C4-2B (cell line): ENCODE measurements around the gene PP2D1.
"Not testable (repeated sequence)": the region's sequence is repeated elsewhere in the genome, so short reads cannot be mapped to it uniquely, and the experiment has no call there.

Source experiments
- H3K27ac ChIP-seq: fragments of 450-650 bp; 2 replicates; pipeline ENCODE4 v1.5.1; 2017
- ZFX ChIP-seq: fragments of 450-650 bp; IDR thresholded peaks from 2 replicates; pipeline ENCODE4 v1.6.1; 2017
- TF ChIP-seq, protein P1 (sequence below): fragments of 450-650 bp; conservative IDR thresholded peaks from 2 replicates; pipeline ENCODE4 v1.5.1; 2017; ENCODE audit warnings: mild to moderate bottlenecking

Gene PP2D1

DNA sequence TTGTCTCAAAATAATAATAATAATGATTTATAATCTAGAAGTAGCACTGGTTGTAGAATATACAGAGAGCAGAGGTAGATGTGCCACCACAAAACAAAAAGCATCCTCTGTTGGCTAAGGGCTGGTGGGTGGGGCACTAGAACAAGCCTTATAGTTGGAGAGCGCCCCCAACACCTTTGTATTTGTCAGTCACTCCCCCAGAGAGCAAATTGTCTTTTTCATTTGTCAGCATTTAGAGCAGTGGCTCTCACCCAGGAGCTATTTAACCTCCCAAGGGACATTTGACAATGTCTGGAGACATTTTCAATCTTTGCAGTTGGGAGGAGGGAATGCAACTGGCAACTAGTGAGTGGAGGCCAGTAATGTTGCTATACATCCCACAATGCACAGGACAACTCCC, 34.5 kb upstream of the PP2D1 start:
- H3K27ac ChIP-seq = no peak overlapping the region
- no peak for TF ChIP-seq ZFX
- TF ChIP-seq, protein P1, sequence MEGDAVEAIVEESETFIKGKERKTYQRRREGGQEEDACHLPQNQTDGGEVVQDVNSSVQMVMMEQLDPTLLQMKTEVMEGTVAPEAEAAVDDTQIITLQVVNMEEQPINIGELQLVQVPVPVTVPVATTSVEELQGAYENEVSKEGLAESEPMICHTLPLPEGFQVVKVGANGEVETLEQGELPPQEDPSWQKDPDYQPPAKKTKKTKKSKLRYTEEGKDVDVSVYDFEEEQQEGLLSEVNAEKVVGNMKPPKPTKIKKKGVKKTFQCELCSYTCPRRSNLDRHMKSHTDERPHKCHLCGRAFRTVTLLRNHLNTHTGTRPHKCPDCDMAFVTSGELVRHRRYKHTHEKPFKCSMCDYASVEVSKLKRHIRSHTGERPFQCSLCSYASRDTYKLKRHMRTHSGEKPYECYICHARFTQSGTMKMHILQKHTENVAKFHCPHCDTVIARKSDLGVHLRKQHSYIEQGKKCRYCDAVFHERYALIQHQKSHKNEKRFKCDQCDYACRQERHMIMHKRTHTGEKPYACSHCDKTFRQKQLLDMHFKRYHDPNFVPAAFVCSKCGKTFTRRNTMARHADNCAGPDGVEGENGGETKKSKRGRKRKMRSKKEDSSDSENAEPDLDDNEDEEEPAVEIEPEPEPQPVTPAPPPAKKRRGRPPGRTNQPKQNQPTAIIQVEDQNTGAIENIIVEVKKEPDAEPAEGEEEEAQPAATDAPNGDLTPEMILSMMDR = no peak

DNA sequence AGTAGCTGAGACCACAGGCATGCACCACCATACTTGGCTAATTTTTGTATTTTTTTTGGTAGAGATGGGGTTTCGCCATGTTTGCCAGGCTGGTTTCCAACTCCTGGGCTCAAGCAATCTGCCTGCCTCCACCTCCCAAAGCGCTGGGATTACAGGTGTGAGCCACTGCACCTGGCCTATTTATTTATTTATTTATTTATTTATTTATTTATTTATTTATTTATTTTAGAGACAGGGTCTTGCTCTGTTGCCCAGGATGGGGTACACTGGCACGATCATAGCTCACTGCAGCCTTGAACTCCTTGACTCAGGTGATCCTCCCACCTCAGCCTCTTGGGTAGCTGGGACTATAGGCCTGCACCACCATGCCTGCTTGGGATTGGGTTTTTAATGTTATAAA, 33.1 kb upstream of the PP2D1 start:
- not testable (repeated sequence) for H3K27ac ChIP-seq

DNA sequence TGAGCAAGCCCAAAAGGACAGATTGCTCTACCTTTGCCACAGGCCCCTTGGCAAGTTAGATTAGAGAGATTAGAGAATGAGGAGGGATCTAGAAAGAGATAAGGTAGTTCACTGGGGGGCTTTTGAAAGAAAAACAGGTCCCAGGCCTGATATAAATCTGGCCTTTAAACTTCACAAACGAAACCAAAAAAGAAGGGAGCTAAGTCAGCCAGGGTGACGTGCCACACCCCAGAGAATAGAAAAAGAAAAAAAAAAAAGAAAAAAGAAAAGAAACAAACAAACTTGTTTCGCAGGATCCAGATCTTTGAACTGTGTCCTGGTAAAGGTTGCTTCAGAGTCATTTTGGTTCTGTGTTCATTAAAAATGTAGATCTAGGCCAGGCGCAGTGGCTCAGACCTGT, 31.8 kb upstream of the PP2D1 start:
- no peak overlapping the region for H3K27ac ChIP-seq
- TF ChIP-seq, protein P1 = no peak
- no peak for TF ChIP-seq ZFX

DNA sequence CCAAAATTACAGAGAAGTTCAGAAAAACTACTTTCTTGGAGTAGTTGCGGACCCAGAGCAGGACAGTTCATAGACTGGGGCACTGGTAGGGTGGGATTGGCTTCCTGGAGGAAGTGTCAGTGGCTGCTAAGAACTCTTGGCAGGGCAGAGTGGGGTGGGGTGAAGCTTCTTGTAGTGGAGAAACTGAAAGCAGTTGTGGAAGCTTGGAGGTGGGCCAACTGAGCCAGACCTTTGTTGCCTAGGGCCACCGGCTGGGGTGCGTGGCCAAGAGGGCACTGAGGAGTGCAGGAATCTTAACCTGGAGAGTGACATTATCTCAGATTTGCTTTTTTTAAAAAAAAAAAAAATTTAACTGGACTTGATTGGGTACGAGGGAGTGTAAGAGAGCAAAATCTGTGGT, 31.3 kb upstream of the PP2D1 start:
- no peak for TF ChIP-seq ZFX
- TF ChIP-seq, protein P1 = no peak
- no peak overlapping the region for H3K27ac ChIP-seq

DNA sequence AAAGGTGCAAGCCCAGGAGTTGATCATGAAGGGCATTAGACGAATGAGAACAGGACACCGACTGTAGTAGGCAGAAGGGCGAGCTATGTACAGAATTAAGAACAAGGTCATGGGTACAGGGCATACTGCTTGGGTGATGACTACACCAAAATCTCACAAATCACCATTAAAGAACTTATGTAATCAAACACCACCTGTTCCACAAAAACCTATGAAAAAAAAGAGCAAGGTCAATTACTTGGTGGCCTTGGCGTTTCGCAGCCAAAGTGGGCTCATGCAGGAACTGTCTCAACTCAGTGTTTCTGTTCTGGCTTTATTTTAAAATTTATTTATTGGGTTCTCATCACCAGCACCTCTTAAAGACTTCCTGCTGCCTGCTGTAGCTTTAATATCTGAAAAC, 30.3 kb upstream of the PP2D1 start:
- TF ChIP-seq ZFX = no peak
- TF ChIP-seq, protein P1 = no peak
- H3K27ac ChIP-seq = no peak overlapping the region

DNA sequence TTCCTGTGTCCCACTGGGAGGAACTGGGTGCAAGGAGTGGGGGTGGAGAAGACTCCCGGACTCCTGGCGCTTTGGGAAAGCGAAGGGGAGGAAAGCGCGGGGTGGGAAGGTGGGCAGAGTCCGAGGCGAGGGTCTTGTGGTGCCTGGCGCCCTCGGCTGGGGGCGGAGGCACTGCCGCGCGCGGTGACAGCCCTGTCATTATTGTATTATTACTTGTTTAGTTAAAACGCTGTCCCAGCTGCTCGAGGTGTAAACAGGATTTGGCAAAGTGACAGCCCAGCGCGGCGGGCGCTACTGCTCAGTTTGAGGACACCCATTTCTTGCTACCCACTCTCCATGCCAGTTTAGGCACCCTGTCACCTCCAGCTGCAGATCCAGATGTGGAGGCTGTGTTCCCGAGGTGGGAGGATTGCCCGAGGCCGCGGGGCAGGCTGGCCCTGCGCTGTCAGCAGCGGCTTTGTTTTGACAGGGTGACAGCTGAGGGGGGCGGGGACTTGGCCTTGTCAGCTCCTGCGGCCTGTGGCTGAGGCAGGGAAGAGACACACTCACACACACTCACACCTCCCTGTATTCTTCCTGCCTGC, 29.2 kb upstream of the PP2D1 start:
- TF ChIP-seq, protein P1 = no peak
- no peak for TF ChIP-seq ZFX
- H3K27ac ChIP-seq = peak overlapping the region; percentile 64; the same call in 1 of the 2 replicates

DNA sequence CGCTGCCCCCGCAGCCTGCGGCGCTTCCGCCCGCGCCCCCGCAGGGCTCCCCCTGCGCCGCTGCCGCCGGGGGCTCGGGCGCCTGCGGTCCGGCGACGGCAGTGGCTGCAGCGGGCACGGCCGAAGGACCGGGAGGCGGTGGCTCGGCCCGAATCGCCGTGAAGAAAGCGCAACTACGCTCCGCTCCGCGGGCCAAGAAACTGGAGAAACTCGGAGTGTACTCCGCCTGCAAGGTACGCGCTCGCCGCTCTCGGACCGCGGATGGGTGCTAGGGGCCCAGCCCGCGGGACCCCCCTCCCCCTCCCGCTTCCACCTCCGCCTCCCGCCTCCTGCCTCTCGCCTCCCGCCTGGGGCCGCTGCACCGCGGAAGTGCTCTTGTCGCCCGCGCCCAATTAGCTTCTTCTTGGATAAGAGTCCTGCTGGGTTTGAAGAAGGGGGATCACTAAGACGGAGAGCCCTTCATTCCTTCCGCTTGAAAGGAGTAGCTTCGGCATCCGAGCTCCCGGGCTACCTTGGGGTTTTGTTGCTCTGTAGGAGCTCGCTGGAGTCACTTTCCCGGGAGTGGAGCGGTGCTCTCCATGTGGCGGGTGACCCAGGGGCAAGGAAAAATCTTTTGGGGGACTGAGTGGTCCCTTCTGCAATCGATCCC, 28.6 kb upstream of the PP2D1 start:
- H3K27ac ChIP-seq = peak overlapping the region; percentile 64

More for the DNA sequence above, 28.6 kb upstream of the PP2D1 start:
- peak; percentile 40; the same call in 1 of the 2 replicates for TF ChIP-seq ZFX
- TF ChIP-seq, protein P1 = no peak; the same call in 1 of the 2 replicates
